HG03095 (cell line): ENCODE results near the gene SCAF8.
A peak's percentile ranks its signal among the peaks of the same experiment; 100 is the strongest.
"Not testable (repeated sequence)": the region's sequence is repeated elsewhere in the genome, so short reads cannot be mapped to it uniquely, and the experiment has no call there.

ENCODE experiments used
- ATAC-seq: cut with Tn5 transposase; IDR thresholded peaks from one replicate; pipeline ENCODE4 v1.9.1; 2021; ENCODE audit warnings: moderate library complexity; ENCODE audit not compliant: unreplicated experiment

Gene SCAF8

DNA sequence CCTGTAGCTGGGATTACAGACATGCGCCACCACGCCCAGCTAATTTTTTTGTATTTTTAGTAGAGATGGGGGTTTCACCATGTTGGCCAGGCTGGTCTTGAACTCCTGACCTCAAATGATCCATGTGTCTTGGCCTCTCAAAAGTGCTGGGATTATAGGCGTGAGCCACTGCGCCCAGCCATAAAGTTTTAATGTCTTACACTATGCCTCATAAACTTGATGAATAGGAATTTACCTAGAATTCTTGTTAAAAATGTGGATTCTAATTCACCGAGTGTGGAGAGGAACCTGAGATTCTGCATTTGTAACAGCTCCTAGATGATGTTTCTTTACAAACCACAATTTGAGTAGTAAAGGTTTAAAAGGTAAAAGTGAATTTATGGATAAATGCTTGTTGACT lies 45.9 kb downstream of the SCAF8 start:
- not testable (repeated sequence) for ATAC-seq

DNA sequence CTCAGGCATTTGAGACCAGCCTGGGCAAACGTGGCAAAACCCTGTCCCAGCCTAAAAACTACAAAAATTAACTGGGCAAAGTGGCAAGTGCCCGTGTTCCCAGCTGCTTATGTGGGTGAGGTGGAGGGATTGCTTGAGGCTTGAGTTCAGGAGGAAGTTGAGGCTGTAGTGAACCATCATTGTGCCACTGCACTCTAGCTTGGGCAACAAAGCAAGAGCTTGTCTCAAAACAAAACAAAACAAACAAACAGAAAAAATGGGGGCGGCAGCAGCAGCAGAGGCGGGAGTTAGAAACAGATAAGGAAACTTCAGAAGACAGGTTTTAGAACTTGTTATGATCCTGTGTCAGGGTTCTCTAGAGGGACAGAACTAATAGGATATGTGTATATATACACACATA lies 49.0 kb downstream of the SCAF8 start:
- ATAC-seq = no peak

DNA sequence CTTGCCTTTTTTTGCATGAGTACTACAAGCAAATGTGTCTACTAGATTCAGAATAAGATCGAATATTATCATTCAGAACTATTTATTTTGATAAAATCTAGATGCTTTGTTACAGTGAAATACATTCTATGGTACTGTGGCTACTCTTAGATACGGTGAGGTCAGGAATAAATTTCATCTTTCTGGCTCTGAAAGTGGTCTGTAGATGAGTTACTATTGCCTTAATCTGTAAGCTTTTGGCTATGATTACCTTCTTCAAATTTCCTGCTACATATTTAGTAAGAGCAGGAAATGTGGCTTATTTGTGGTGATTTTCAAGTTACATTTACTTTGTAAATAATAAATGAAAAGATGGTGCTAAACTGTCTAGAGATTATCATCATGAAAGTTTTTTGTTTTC lies 50.0 kb downstream of the SCAF8 start:
- ATAC-seq = no peak

DNA sequence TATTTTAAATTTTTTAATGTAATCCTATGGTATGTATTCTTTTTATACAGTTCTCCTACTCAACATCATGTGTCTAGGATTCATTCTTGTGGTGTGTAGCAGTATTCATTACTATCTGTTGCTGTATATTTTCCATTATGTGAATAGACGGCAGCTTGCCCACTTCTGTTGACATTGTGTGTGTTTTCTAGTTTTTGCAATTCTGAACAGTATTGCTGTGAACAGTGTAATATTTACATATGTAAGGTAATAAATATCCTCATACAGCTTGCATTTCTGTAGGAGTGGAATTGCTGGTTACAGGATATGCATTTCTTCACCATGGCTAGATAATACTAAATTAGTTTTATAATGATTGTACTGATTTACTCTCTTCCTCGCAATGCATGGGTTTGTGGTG lies 51.9 kb downstream of the SCAF8 start:
- no peak for ATAC-seq

DNA sequence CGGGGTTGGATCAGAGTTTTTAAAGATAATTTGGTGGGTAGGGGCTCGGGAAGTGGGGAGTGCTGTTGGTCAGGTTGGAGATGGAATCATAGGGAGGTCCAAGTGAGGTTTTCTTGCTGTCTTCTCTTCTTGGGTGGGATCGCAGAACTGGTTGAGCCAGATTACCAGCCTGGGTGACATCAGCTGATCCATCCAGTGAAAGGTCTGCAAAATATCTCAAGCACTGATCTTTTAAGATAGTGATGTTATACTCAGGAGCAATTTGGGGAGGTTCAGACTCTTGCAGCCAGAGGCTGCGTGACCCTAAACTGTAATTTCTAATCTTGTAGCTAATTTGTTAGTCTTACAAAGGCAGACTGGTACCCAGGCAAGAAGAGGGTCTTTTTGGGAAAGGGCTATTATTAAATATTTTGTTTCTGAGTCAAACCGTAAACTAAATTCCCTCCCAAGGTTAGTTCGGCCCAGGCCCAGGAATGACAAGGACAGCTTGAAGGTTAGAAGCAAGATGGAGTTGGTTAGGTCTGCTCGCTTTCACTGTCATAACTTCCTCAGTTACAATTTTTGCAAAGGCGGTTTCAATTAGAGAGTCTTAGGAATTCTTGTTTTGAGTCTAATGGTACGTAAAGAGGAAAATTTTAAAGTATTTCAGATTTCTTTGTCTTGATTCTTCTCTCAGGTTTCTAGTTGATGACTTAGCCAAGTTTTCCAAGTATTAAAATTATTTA lies 53.1 kb downstream of the SCAF8 start:
- no peak for ATAC-seq

DNA sequence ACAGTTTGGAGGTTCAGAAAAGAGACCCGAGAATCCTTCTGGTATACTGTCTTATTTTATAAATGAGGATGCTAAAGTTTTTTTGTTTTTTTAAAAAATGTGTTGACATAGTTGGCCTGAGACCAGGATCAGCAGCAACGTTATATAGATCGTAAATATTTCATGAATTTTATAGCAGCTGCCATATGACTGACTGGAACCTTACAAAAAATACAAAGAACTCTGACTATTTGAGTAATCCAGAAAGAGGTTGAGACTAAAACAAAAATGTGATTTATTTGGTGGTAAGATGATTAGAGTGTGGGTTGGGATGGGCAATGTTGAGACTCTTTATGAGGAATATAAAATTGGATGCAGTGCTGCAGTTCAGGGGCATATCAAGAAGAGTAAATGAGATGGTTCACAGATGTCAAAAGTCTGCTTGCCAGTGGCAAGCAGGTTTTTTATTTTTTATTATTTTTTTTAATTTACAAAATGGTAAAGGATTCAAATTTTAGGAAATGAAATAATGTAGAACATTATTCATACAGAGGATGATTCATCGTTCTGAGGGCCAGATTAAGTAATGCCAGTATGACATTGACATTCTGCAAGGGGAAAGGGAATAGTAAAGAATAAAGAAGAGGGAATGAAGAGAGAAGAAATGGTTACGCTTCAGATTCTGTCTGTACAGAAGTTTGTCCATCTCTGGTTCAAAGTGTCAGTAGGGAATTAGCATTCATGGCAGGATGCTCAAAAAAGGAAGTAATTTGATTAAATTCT lies 58.5 kb downstream of the SCAF8 start:
- no peak for ATAC-seq

DNA sequence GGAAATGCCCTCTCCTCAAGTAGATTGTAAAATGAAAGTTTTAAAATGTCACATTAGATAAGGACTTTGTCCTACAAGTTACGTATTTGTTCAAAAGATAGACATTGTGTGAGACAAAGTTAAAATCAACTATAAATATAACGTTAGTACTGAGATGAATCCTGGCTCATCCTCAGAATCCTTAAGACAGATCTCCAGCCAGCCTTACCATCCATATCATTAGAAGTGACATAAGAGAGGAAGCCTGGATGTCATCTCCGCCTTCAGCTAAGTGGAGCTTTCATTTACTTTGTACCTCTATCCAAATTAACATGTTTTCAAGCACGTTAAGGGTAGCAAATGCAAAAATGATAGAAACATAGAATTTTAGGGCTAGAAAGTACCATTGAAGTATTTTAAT lies 59.1 kb downstream of the SCAF8 start:
- ATAC-seq = no peak

DNA sequence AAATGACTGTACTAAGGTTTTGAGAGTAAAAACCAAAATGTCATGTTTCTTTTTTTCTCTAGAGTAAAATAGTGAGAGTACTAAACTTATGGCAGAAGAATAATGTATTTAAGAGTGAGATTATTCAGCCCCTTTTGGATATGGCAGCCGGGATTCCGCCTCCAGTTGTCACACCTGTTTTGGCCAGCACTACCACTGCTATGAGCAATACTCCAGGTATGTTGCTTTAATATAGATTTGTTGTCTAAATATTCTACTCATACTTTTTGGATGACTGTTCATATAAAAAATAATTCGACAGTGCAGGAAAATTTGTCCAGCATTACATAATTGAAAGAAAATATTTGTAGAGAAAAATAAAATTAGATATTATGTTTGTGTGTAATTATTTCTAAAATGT lies 59.5 kb downstream of the SCAF8 start:
- no peak for ATAC-seq

DNA sequence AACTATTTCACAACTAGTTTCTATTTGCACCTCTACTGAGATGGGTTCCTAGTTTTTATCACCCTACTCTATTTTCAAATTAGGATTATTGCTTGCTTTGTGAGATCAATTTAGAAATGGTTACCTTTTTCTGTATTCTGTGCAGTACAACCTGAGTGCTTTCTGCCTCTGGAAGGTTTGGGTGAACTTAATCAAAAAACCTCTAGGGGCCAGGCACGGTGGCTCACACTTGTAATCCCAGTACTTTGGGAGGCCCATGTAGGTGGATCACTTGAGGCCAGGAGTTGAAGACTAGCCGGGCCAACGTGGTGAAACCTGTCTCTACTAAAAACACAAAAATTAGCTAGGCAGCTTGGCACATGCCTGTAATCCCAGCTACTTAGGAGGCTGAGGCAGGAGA lies 63.3 kb downstream of the SCAF8 start:
- no peak for ATAC-seq

DNA sequence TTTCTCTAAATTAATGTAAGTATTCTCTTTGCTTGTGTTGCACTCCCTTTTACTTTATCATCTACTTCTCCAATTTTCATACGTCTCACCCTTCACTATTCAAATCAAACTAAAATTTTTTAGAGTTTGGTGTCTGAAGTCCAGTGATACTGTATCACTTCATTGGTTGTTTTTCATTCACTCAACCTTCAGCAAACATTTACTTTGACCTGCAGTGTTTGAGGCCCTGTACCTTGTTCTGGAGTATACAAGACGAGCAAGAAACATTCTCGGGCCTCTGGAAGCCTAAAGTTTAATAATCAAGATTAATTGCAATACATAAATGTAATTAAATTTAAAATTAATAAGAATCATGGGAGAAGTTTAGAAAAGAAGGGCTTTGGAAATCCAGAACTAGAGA lies 64.6 kb downstream of the SCAF8 start:
- ATAC-seq = no peak

DNA sequence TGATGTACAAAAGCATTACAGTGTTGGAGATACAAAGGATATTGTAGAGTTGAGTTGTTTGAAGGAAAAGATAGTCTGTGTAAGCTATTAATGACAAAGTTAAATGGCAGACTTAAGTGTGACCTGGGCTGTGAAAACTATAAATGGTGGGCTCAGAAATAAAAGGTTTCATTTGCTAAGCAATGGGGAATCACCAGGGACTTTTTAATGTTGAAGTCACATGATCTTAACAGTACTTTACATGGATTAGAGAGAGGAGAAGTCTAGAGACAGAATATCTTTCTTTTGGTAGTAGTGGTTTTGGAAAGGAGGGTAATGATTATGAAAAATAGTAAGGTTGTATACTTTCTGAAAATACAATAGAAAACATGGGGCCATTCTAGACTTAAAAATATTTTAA lies 67.1 kb downstream of the SCAF8 start:
- no peak for ATAC-seq

DNA sequence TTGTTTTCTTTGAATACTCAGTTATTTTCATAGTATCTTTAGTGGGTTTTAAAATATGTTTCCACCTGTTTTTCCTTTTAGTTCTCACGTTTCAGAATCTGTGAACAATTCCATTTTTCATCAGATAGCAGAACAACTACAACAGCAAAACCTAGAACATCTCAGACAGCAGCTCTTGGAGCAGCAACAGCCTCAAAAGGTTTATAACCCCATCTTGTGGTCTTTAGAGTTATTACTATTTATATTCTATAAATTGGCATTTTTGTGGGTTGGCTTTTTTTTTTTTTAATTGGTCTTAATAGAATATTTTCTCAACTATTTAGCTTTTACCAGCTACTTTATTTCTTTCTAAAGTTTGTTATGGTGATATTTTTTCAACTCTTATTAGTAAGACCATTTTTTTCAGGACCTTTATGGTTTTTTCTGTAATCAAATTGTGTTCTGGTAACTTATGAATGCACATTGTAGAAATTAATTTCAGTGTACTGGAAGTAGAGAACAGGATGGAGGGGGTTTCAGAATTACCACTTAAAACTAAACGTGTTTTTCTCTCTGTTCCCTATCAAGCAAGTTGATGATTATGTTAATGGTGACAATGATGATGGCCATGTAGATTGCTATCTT lies 72.2 kb downstream of the SCAF8 start:
- ATAC-seq = no peak

DNA sequence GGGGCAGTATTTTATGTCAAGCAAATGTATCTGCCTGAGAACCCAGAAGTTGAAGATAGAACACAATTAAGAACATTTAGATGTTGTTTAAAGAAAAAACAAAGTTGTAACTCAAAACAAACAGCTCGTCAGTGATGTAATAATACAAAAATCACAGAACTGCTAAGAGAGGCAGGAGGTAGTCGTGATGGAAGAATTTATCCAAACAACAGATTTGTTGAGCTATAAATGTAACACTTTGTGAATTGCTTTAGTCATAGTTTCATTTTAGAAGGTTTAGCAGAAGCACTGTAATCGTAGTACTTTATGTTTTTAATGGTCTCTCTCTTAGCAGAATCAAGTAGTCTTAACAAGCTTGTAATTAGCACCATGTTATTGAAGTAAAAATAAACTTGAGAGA lies 73.6 kb downstream of the SCAF8 start:
- no peak for ATAC-seq

DNA sequence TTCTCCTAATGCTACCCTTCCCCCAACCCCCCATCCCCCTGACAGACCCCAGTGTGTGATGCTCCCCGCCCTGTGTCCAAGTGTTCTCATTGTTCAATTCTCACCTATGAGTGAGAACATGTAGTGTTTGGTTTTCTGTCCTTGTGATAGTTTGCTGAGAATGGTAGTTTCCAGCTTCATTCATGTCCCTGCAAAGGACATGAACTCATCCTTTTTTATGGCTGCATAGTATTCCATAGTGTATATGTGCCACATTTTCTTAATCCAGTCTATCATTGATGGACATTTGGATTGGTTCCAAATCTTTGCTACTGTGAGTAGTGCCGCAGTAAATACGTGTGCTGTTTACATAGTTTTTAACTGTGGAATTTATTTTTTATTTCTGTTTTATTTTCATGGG lies 78.4 kb downstream of the SCAF8 start:
- not testable (repeated sequence) for ATAC-seq

DNA sequence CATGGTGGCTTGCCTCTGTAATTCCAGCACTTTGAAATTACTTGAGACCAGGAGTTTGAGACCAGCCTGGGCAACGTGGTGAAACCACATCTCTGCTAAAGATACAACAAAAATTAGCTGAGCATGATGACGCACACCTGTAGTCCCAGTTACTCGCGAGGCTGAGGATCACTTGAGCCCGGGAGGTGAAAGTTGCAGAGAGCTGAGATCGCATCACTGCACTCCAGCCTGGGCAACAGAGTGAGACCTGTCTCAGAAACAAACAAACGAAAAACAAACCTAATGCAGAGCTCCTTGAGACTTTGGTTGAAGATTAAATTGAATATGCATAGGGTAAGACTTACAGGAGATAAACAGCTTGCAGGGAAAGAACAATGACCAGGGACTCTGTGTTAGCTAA lies 80.8 kb downstream of the SCAF8 start:
- peak; percentile 78 for ATAC-seq

DNA sequence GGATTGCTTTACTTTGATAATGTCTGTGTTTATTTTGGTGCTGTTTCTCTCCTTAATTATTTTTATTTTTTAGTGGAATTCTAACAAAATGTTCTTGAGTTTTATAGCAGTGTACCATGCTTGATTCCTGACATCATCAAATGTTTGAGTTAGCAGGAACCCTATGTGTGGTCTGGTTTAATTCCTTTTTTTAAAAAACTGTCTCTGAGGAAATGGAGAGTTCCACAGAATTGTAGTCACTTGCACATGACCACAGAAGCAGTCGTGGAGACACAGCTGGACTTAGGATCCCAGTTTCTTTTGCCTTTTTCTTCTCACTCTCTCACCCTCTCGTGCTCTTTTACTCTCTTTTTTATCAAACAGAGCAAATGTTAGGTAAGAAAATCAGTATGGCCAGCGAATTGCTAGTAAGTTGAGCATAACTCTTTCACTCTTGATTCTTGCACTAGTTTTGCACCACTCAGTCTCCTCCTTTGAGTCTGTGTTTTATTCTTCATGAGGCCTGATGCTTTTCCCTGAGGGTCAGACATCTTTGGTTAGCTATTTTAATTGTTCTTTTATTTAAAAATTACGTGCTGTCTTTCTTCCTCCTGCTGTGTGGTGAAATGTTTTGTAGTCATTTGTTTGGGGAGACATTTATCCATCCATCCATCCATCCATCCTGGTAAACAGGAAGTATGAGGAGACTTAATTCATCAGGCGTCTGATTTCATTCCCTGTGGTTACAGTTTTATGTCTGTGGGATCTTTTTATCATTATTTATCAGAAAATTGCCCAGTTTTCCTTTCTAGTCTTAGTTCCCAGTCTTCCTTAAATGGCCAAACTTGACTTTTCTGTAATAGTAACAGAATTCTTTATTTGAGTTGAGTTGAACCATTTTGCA lies 83.0 kb downstream of the SCAF8 start:
- ATAC-seq = no peak

DNA sequence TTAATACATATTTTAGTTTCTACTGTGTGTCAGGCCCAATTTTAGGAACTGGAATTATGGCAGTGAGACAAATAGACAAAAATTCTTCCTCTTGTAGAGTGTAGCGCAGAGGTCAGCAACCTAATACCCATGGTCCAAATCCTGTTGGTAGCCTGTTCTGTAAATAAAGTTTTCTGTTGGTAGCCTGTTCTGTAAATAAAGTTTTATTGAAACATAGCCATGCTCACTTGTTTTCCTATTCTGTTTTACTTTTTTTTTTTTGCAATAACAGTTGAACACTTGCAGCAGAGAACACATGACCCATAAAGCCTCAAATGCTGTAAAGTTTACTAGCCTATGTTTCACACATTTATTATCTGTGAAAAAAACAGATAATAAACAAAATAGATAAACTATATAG lies 87.9 kb downstream of the SCAF8 start:
- no peak for ATAC-seq

DNA sequence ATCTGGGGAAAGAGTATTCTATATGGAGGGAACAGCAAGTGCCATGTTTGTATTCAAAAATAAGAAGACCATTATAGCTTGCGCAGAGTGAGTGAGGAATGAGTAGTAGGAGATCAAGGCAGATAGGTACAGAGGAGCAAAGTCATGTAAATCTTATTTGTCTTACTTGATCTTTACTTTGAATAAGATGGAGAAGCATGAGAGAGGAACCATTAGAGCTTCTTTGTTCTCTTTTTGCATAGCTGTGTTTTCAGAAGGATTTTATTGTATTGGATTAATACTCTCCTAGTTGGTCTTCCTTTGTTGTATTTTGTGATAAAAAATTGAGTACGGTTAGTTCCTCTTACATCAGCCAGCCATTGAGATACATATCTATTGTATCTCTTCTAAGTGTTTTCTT lies 88.4 kb downstream of the SCAF8 start:
- no peak for ATAC-seq

DNA sequence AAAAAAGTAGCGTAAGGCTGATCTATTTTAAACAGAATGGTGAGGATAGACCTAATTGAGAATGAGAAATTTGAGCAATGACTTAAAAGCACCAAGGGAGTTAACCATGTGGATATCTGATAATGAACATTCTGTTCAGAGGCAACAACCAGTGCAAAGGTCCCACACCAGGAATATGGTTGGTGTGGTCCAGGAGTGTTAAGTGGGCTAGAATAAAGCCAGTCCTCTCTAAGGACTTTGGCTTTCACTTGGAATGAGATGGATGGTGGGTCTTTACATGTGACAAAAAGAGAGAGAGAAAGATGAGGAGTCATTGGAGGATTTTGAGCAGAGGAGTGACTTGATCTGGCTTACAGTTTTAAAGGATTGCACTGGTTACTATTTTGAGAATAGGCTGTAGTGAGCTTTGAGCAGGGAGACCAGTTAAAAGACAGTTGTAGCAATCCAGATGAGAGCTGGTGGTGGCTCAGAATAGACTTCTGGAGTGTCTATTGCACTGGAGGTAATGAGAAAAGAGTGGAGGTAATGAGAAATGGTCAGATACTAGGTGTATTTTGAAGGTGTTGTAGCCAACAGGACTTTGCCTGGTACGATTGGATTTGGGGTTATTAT lies 89.8 kb downstream of the SCAF8 start:
- no peak for ATAC-seq

DNA sequence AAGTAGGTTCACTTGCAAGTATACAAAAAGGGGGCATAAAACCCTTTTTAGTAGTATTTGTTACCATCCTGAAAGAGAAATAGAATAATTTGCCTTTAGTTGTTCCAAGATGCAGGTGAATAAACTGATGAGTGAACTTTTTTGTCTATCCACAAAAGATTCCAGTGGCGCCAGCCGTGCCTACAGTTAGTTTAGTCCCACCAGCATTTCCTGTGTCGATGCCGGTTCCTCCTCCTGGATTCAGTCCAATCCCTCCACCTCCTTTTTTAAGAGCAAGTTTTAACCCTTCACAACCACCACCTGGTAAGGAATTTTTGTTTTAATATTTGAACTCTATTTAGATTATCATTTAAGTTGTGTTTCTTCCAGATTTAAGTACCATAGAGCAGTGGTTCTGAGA lies 90.9 kb downstream of the SCAF8 start:
- ATAC-seq = no peak

DNA sequence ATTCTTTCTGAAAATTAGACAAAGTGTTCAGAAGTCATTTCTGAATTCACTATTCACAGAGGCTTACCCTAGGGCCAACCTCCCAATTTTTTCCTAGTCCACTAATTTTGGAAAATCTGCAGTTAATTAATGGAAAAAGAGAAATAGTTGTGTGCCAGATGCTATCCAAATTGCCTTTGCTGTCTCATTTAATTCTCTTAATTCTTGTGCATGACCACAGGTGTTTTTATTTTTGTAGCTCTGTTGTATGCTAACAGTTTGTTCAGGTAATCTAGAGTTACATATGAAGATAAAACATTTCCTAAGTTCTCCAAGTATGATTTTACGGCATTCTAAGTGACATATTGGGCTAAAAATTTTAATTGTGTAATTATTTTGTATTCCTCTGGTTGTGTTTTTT lies 96.8 kb downstream of the SCAF8 start:
- no peak for ATAC-seq
